Neural cell (in vitro differentiated cells): ENCODE results near the gene TPSG1. TPM values are rescaled to one million over a fixed set of nuclear protein-coding genes. Genes with fewer than 3 reads are reported as not detected.

ENCODE experiments used
- H2AFZ ChIP-seq: fragments of 200-600, 300-800 bp; sonication (generic), shearing (Covaris generic); 2 replicates; pipeline ENCODE4 v1.6.0; 2014; ENCODE audit warnings: low read depth, mild to moderate bottlenecking, antibody characterized with exemption, low read length, moderate library complexity
- H3F3A ChIP-seq: fragments of 200-600 bp; shearing (Covaris generic); 2 replicates; pipeline ENCODE4 v1.6.1; 2016; ENCODE audit warnings: mild to moderate bottlenecking, moderate library complexity, mixed read lengths, antibody characterized with exemption, low read length; ENCODE audit not compliant: insufficient read depth, poor library complexity, severe bottlenecking
- H3K27ac ChIP-seq: fragments of 200-600, 300-800 bp; sonication (generic), shearing (Covaris generic); 2 replicates; pipeline ENCODE4 v1.5.1; 2014; ENCODE audit warnings: mild to moderate bottlenecking, low read length, moderate library complexity
- H3K27me3 ChIP-seq: fragments of 300-800, 200-600 bp; sonication (generic), shearing (Covaris generic); 2 replicates; pipeline ENCODE4 v1.6.0; 2014; ENCODE audit warnings: mild to moderate bottlenecking, low read depth, low read length, moderate library complexity; ENCODE audit not compliant: insufficient read depth
- H3K36me3 ChIP-seq: fragments of 300-800, 200-600 bp; sonication (generic), shearing (Covaris generic); 2 replicates; pipeline ENCODE4 v1.5.1; 2014; ENCODE audit warnings: mild to moderate bottlenecking, antibody characterized with exemption, low read length, moderate library complexity; ENCODE audit not compliant: insufficient read depth
- H3K4me2 ChIP-seq: fragments of 300-800, 200-600 bp; sonication (generic), shearing (Covaris generic); 2 replicates; pipeline ENCODE4 v1.6.0; 2014; ENCODE audit warnings: mild to moderate bottlenecking, low read length
- H3K4me3 ChIP-seq: fragments of 300-800, 200-600 bp; sonication (generic), shearing (Covaris generic); 2 replicates; pipeline ENCODE4 v1.5.1; 2014; ENCODE audit warnings: mild to moderate bottlenecking, low read length, moderate library complexity
- H3K79me2 ChIP-seq: fragments of 200-600 bp; shearing (Covaris generic); replicated peaks from 2 replicates; pipeline ENCODE4 v1.6.0; 2014; ENCODE audit warnings: mild to moderate bottlenecking, low read length, moderate library complexity; ENCODE audit not compliant: insufficient read depth
- H3K9ac ChIP-seq: fragments of 300-800, 200-600 bp; sonication (generic), shearing (Covaris generic); 2 replicates; pipeline ENCODE4 v1.6.1; 2016; ENCODE audit warnings: mild to moderate bottlenecking, low read length, mixed read lengths
- H3K9me2 ChIP-seq: fragments of 200-600 bp; shearing (Covaris generic); 2 replicates; pipeline ENCODE4 v1.6.1; 2016; ENCODE audit warnings: mild to moderate bottlenecking, low read length, mixed read lengths; ENCODE audit not compliant: insufficient read depth
- H3K9me3 ChIP-seq: fragments of 200-600, 300-800 bp; sonication (generic), shearing (Covaris generic); 2 replicates; pipeline ENCODE4 v1.6.1; 2016; ENCODE audit warnings: mild to moderate bottlenecking, mixed run types, low read length, moderate library complexity, mixed read lengths
- H4K20me1 ChIP-seq: fragments of 200-600 bp; shearing (Covaris generic); 2 replicates; pipeline ENCODE4 v1.6.1; 2016; ENCODE audit warnings: mild to moderate bottlenecking, mixed run types; ENCODE audit not compliant: insufficient read depth
- EP300 ChIP-seq: fragments of 450-650 bp; conservative IDR thresholded peaks from 2 replicates; pipeline ENCODE4 v1.6.1; 2014; ENCODE audit warnings: antibody characterized with exemption, mild to moderate bottlenecking, moderate library complexity; ENCODE audit not compliant: poor library complexity, severe bottlenecking
- EZH2 ChIP-seq: fragments of 200-600, 300-800 bp; shearing (Covaris generic), sonication (generic); IDR thresholded peaks from 2 replicates; pipeline ENCODE4 v1.6.1; 2014; ENCODE audit warnings: antibody characterized with exemption, low read length, borderline replicate concordance, mild to moderate bottlenecking; ENCODE audit not compliant: insufficient read depth, poor library complexity, severe bottlenecking
- MXI1 ChIP-seq: fragments of 450-650 bp; conservative IDR thresholded peaks from 2 replicates; pipeline ENCODE4 v1.6.1; 2014; ENCODE audit warnings: antibody characterized with exemption, mild to moderate bottlenecking; ENCODE audit not compliant: poor library complexity, severe bottlenecking
- POLR2AphosphoS5 ChIP-seq: IDR thresholded peaks from 2 replicates; pipeline ENCODE4 v1.6.1; 2012
- RAD21 ChIP-seq: fragments of 450-650 bp; conservative IDR thresholded peaks from 2 replicates; pipeline ENCODE4 v1.6.1; 2014; ENCODE audit warnings: antibody characterized with exemption, mild to moderate bottlenecking, moderate library complexity
- SMC3 ChIP-seq: fragments of 450-650 bp; conservative IDR thresholded peaks from 2 replicates; pipeline ENCODE4 v1.6.1; 2014; ENCODE audit warnings: antibody characterized with exemption, mild to moderate bottlenecking, moderate library complexity; ENCODE audit not compliant: poor library complexity
- TAF1 ChIP-seq: IDR thresholded peaks from 2 replicates; pipeline ENCODE4 v1.6.1; 2012; ENCODE audit warnings: low read depth
- polyA plus RNA-seq: library from polyadenylated mRNA; depleted of rRNA; stranded (reverse); fragments of >200 nt; gene quantifications from 2 replicates; pipeline ENCODE4 v1.2.3, GENCODE V29; 2014
- TF ChIP-seq, protein P1 (sequence below): fragments of 450-650 bp; IDR thresholded peaks from 2 replicates; pipeline ENCODE4 v1.5.1; 2014; ENCODE audit warnings: antibody characterized with exemption, mild to moderate bottlenecking, moderate library complexity; ENCODE audit not compliant: poor library complexity, severe bottlenecking
- TF ChIP-seq, protein P2 (sequence below): IDR thresholded peaks from 2 replicates; pipeline ENCODE4 v1.6.1; 2012; ENCODE audit warnings: borderline replicate concordance

TPSG1 gene
- polyA plus RNA-seq, 1 donor from 2014 or later, result not detected

DNA sequence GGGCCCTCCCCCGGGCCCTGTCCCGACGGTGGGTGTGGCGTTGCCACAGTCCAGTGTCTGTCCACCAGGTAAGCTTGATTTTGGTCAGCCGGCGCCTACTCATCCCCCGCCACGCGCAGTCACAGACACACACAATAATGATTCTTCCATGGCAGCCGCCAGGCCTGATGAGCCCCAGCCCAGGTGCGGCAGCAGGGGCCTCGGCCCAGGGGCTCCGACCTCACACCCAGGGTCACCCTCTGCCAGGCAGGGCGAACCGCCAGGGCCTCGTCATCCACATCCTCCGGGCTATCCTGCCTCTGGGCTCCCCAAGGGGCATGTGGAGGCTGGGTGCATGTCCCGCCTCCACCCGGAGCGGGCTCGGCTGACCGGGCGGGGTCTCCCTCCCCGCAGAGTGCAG is 7.5 kb downstream of the TPSG1 start:
- Histone ChIP-seq H3K36me3 (no peaks in the 10 kb centered on the region), H4K20me1 (no peaks in the 10 kb centered on the region), H2AFZ (no peak overlapping the region), H3K4me3 (no peak overlapping the region), H3K4me2 (no peak overlapping the region), H3K9ac (no peak overlapping the region), H3K79me2 (no peaks in the 10 kb centered on the region), H3K9me3 (no peaks in the 10 kb centered on the region), H3K27ac (no peak overlapping the region), H3K9me2 (no peaks in the 10 kb centered on the region), H3K27me3 (no peaks in the 10 kb centered on the region), H3F3A (no peaks in the 10 kb centered on the region)
- TF ChIP-seq RAD21 (no peak), EP300 (no peak), POLR2AphosphoS5 (no peak), EZH2 (no peak), SMC3 (no peak), MXI1 (no peak), TAF1 (no peak)
- TF ChIP-seq, protein P1, sequence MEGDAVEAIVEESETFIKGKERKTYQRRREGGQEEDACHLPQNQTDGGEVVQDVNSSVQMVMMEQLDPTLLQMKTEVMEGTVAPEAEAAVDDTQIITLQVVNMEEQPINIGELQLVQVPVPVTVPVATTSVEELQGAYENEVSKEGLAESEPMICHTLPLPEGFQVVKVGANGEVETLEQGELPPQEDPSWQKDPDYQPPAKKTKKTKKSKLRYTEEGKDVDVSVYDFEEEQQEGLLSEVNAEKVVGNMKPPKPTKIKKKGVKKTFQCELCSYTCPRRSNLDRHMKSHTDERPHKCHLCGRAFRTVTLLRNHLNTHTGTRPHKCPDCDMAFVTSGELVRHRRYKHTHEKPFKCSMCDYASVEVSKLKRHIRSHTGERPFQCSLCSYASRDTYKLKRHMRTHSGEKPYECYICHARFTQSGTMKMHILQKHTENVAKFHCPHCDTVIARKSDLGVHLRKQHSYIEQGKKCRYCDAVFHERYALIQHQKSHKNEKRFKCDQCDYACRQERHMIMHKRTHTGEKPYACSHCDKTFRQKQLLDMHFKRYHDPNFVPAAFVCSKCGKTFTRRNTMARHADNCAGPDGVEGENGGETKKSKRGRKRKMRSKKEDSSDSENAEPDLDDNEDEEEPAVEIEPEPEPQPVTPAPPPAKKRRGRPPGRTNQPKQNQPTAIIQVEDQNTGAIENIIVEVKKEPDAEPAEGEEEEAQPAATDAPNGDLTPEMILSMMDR, result no peak
- TF ChIP-seq, protein P2, sequence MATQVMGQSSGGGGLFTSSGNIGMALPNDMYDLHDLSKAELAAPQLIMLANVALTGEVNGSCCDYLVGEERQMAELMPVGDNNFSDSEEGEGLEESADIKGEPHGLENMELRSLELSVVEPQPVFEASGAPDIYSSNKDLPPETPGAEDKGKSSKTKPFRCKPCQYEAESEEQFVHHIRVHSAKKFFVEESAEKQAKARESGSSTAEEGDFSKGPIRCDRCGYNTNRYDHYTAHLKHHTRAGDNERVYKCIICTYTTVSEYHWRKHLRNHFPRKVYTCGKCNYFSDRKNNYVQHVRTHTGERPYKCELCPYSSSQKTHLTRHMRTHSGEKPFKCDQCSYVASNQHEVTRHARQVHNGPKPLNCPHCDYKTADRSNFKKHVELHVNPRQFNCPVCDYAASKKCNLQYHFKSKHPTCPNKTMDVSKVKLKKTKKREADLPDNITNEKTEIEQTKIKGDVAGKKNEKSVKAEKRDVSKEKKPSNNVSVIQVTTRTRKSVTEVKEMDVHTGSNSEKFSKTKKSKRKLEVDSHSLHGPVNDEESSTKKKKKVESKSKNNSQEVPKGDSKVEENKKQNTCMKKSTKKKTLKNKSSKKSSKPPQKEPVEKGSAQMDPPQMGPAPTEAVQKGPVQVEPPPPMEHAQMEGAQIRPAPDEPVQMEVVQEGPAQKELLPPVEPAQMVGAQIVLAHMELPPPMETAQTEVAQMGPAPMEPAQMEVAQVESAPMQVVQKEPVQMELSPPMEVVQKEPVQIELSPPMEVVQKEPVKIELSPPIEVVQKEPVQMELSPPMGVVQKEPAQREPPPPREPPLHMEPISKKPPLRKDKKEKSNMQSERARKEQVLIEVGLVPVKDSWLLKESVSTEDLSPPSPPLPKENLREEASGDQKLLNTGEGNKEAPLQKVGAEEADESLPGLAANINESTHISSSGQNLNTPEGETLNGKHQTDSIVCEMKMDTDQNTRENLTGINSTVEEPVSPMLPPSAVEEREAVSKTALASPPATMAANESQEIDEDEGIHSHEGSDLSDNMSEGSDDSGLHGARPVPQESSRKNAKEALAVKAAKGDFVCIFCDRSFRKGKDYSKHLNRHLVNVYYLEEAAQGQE, result no peak

DNA sequence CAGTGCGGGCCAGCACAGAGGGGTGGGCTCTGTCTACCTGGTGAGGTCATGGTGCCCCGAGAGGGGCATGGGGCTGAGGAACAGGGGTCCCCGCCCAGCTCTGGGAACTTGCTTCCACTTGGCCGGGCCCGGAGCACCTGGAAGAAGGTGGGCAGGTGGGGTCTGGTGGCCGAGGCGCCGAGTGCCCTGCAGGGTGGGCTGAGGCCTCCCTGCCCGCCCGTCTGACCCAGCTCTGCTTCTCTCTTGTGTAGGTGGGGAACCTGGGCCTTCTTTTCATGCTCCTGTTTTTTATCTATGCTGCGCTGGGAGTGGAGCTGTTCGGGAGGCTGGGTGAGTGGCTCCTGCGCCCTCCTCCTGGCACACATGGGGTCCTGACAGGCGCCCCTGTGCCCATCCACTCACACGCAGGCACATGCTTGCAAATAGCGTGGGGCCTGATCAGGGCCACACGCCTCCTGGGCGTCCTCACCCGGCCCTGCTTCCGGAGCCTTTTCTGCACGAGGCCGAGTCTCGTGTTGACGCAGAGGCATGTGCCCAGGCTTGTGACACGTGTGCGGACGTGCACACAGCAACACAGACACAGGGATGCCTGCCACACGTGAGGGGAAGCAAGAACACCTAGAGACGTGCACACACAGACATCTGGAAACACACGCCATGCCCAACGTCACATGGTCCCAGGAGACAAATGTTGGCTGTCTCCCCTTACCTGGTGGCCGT is 8.2 kb downstream of the TPSG1 start:
- Histone ChIP-seq H3F3A (no peaks in the 10 kb centered on the region), H2AFZ (no peak overlapping the region), H3K9me3 (no peaks in the 10 kb centered on the region), H3K9ac (no peak overlapping the region), H3K4me3 (no peak overlapping the region), H4K20me1 (no peaks in the 10 kb centered on the region), H3K36me3 (no peaks in the 10 kb centered on the region), H3K79me2 (no peaks in the 10 kb centered on the region), H3K9me2 (no peaks in the 10 kb centered on the region), H3K27ac (no peak overlapping the region), H3K27me3 (no peaks in the 10 kb centered on the region), H3K4me2 (no peak overlapping the region)
- TF ChIP-seq MXI1 (no peak), TAF1 (no peak)

DNA sequence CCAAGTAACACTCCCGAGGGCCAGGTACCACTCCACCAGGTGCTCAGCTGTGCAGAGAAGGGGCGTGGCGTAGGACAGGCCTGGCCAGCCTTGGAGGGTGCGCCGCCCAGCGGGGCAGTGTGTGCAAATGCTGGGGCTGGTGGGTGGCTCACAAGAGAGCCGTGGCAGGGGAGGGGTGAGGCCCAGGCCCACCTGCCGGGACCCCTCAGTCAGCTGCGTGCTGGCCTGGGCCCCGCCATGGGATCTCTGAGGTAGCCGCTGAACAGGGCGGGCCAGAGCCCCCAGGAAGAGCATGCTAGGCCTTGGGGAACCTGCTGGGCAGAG is 8.8 kb downstream of the TPSG1 start:
- no peaks in the 10 kb centered on the region for H3F3A ChIP-seq
- no peak overlapping the region for H3K4me2 ChIP-seq
- H3K27ac ChIP-seq, result no peak overlapping the region
- no peak overlapping the region for H3K9ac ChIP-seq
- H4K20me1 ChIP-seq, result no peaks in the 10 kb centered on the region
- no peak overlapping the region for H2AFZ ChIP-seq
- no peaks in the 10 kb centered on the region for H3K79me2 ChIP-seq
- no peak overlapping the region for H3K4me3 ChIP-seq
- H3K27me3 ChIP-seq, result no peaks in the 10 kb centered on the region
- no peaks in the 10 kb centered on the region for H3K36me3 ChIP-seq
- TF ChIP-seq, protein P1, result no peak
- TF ChIP-seq, protein P2, result no peak
- no peak for TF ChIP-seq SMC3
- no peaks in the 10 kb centered on the region for H3K9me3 ChIP-seq
- no peaks in the 10 kb centered on the region for H3K9me2 ChIP-seq
